GM19452 (cell line): Measurements from ENCODE around the gene NR2F1-AS1.

Source experiments
- ATAC-seq: cut with Tn5 transposase; IDR thresholded peaks from one replicate; pipeline ENCODE4 v1.9.1; 2021; ENCODE audit not compliant: unreplicated experiment

NR2F1-AS1 gene

DNA sequence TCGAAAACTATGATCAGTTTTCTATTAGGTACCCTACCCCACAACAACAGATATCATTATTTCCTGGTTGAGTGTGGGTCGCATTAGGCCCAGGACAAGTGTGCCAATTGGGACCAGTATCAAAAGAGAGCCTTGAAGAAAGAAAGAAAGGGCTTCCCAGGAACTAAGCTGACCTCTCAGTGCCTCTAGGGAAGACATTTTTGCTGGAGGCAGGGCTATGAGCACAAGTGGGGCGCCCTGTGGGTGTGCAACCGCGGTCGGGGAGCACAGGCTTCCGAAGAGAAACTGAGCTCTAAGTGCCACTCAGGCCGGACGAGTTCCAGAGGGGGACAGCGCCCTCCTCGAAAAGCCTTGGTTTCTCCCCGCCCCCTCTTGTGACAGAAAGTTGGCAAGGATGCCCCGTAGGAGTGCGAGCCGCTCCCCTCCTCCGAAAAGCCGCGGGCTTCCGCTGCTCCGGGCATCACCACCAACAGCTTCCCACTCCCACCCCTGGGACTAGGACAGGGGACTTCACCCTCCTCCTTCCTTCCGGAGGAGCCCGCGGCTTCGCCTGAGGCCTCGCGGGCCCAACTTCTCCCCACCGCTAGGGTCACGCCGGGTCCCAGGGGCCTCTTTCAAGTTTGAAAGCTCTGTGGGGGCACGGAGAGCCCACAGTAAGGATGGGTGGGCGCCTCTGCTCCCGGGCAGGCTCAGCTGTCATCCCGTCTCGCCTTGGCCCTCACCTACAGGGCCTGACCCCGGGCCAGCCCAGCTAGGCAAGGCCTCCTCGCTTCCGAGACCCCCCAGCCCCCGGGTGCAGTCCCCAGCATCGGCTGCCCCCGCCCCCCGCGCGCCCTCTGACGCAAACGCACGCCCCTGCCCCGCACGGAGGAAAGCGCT is 2.0 kb downstream of the NR2F1-AS1 start:
- ATAC-seq: no peak

DNA sequence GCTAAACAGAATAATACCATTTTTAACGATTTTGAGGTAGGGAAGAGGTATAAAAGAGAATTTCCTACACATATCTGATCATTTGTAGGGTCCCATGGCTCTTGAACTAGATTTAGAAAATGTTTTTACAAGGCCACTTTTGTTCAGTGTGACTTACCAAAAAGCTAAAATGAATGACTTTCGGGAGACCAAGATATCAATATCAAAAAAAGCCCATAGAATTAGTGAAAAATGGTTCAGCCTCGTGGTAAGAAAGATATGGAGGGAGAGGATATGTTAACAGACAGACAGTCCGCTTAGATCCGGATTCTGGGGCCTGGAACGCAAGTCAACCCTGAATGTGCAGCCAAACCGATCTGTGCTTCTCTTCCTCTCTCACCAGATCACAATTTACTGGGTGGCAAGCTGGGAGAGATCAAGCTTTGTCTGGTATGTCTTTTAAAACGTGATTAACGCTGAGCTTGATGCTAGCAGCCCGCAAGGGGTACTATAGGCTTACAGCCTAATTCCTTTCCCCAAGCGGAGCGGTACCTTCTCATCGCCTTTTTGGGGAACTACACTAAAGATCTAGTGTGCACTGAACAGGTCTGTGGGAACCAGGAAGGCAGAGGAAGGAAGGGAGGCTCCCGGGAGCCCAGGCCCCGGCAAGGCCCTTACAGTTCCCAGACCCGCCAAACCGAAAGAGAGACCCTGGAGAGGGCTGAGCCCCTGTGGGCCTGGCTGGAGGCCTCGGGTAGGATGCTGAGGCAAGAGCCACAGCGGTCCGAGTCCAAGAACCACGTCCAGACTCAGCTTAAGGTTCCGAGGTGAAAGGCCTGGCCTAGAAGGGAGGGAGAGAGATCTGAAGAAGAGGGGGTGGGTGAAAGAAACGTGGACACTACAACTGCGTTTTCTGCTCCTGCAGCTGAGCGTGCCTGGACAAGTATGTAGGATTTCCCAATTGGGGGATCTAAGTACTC is 2.9 kb downstream of the NR2F1-AS1 start:
- no peak for ATAC-seq

DNA sequence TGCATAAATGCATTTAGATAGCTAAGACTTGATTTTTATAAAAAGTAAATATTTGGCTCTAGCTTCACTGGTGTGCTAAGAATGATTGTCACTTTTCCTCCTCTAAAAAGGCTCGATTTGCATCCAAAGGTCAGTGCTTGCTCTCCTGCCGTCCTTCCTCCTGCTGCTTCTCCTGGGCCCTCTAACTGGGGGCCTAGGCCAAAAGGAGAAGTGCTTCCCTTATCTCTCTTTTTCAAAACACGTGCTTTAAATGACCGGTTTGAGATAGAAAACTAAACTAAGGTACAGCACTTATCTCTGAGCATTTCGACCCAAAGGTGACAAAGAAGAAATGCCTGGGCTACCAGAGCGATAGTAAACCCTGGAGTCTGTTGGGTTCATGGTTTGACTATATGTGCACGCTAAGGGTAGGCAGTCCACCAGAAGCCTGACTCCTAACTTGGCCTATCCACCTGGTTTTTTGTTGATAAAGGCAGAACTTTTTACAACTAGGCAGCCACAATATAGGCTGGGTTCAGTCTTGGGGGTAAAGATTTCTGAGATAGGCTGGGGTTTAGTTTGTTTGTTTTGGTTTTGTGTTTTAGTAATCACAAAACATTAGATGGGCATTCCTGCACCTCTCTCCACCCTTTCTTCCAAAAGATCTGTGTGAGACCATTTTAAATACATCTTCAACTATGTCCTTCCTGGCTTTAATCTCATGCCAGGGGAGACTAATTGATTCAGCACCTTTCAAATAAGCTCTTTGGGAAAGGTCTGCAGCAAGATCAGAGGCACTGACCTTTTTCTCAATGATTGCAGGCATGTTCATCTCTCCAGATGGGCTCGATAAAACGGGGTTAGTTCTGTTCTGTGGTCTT is 3.8 kb downstream of the NR2F1-AS1 start:
- ATAC-seq: no peak

DNA sequence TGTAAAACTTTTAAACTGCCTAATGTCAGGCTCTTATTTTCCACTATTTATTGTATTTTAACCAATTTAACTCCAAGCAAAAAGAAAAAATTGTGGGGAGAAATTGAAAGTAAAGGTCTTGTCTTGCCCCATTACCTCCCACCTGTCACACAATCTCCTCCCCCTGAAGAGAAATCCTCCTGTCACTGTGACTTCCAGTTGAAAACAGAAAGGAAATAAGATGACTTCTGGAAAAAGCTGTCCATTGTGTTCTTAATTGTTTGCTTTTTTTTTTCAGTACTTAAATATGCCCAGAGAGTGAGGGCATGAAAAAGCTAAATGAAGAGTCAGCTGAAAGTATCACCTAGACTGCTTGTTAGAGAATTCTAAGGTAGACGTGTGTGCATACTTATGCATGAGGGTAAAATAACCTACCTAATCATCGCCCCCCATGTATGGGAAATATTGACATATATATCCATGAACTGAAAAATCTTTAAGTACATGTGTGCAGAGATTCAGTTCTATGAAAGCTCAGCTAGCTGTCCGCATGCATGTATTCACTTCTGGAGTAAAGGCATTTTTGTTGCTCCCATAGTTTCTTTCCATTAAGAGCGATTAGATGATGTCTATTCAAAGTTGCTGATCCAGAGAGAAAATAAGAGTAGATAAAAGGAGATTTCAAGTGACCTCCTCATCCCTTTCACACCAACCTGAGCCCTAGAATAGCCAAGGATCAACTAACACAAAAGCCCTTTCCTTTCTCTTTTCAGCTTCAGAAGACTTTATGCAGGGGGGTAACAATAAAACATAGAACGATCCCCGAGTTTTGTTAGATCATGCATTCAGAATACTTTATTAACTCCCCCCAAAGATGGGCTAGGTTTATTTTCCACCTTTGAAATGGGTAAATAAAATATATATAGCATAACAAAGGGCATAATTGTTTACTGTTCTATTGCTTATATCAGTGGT is 5.3 kb downstream of the NR2F1-AS1 start:
- ATAC-seq: no peak

DNA sequence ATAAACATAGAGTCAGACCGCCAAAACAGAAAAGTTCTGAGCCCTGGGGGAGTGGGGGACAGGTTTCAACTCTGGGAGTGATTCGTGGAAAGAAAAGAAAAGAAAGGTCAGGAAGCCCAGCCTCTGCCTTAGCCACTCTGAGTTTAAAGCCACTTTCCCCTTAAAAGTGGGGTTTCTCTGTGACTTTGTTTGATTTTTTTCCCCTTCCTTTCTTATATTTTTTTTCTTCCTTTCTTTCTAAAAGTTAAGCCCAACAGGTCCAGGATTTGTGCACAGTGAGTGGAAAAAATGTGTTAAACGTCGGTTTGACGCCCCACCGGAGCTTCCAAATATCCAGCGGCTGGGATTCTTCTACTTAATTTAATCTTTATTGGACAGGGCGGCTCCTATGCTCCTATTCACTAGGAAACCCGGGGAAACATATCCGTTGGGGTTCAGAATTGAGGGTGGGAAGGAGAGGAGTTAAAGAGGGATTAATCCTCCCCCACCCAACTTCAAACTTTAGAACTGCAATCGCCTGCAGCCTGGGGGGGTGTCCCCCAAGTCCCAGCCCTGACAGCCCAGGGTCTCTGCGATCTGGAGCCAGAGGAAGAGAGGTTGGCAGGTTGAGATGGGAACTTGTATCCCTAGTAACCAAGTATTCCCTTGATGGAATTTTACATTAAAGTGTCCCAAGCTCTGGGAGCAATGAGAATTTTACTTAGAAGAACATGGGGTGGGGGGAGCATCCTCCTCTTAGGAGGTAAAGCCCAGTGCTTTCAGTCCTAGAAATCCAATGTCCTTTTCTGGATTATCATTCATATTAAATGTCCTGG is 6.3 kb downstream of the NR2F1-AS1 start:
- ATAC-seq: no peak

DNA sequence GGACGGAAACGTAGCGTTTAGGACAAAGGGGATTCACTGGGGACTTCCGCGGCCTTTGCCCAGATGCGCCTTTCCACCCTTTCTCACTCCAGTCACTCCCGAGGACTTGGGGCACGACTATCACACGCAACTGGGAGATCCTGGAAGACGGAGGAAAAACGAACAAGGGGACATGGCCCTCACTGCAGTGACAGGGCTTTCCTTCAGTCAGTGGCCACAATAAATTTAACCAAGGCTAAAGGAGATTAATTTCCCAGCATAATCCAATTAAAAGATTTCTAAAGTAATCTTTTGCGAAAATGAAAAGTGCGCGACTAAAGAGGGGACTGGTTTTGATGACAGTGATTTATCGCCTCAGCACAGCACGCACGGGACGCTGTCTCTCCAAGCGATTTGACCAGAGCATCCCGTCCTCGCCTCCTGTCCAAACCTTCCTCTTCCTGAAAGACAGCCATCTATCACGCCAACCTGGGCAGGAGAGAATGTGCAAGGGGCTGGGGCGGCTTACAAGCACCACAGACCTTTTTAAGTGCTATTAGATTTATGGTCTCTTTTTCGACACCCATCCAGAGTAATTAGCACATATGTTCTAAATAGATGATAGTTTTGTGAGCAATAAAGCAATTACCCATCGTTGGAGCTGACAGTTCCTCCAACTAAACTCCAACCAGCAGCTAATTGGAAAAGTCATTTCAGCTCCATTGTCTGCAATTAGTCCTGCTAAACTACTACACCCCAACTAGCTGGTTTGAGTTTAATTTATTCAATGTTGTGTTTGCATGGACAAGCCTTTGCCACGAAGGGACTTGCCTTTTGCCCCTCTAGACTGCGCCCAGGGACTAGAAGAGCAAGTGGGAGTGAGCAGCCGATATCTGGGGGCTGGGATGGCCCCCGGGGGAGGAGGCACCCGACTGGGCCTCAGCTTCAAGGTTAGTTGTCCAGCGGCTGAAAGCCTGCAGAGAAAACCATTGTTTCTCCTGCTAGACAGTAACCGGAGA is 7.4 kb downstream of the NR2F1-AS1 start:
- ATAC-seq: no peak

DNA sequence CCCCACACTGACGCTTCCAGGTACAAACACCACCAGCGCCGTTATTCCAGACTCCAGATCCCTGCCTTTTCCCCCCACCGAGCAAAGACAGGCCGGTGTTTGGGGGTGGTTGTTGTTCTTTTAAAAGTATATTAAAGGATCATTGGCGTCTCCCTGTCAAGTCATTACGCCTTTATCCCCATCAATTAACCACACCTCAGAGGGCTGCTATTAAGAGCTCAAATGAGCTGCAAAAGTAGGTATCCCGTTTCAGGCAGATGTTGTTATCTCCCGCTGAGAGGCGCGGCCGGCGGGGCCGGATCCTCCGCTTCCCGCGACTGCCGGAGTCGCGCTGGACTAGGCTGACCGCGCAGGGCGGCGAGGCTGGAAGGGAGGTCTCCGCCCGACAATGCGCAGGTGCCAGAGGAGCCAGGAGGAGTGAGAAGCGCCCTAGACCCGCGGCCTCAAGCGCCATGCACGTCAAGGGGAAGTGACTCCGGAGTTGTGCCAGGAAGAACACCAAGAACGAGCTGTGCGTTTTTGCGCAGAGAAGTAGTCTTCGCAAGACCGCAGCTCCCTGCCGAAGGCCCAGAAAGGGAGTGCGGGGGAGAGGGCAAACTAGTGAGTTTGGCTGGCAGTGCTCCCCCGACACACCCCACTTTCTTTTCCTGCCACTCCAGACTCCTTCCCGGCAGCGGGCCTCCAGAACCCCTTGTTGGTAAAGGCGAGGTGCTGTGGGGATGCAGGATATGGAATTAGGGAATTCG is 8.2 kb downstream of the NR2F1-AS1 start:
- ATAC-seq: no peak

DNA sequence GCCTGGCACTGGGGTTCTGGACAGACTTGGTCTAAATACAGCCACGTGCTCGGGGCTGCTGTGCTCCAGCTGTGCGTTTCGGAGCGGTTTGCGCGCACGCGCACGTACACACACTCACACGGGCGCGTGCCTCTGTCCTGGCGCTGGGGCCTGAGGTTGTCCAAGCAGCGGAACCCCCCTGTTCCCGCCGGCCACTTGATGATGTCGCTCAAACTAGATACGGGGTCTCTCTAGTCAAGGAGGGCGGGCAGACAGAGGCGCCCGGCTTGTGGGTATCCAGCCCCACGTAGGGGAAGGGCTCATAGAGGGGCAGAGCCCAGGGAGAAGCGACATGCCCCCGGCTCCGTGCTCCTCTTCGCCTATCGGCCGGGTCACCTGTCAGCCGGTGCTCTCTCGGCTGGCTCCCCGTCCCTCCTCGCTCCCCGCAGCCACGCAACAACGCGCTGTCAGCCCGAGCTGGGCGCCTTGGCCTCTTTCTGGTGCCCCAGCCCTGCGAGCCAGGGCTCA is 8.9 kb downstream of the NR2F1-AS1 start:
- no peak for ATAC-seq

DNA sequence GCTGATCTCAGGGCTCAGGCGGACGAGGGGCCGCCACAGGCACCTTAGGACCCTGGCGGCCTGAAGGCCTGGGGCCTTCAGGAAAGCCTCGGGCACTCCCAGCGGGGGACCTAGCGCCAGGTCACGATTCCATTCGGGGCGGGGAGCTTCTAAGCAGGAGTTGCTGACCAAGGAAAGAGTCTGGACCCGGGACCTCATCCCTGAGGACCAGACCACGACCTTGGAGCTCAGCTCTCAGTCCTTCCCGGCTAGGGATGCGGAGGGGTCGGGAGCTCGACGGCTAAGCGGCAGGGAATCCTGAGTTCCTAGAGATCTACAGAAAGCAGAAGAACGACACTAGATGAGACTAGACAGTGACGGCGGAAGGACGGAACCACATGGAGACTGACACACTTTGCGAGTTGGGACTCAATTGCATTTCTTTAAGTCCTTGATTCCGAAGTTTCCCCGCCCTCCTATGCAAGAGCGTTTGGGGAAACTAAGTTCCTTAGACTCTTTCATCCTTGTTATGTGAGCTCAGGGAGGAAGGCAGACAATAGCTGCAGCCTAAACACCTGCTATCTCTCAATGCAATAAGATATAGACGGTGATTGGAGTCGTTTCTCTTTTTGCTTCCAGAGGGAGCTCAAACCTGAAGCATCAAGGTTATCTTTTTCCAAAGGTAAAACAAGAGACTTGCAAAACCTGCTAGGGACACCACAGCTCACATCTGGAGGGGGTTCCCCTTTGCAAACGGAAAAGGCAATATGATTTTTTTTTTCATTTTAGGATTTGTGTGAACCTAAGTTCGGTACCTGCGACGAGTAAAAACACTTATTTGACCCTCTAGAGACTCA is 9.7 kb downstream of the NR2F1-AS1 start:
- ATAC-seq: no peak

DNA sequence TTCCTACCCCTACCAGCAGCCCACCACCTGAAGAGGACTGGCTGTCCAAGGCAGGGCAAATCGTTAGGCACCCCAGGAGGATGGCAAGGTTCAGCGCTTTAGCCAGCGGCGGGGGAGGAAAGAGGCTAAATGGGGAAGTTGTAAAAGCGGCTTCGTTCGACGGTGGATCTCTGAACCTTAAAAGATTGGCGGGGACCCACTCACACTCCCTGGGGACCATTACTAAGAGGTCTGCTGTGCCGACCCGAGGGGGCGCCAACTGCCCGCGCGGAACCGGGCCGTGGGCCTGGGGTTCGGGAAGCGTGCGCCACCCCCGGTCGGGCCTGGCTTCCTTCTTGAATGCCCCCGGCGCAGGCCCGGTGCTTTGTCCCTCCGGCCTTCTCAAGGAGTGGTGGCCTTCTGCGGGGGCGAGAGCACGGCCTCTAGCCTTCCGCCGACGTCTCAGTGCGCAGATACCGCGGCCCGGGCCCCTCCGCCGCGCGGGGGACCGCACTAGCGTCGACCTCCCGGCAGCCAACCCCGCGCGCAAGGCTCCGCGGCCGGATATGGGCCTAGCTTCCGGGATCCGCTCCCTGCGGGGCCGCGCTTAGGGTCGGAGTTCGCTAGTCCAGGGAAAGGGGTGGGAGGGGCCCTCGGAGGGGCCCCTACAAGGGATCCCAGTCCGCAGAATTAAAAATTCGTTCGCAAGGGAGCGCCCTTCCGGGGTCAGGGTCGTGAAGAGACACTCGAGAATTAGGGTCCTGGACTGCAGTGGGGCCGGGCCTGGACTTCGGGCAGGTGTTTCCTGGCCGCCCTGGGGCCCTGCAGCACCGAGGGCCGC is 10.5 kb downstream of the NR2F1-AS1 start:
- ATAC-seq: no peak

DNA sequence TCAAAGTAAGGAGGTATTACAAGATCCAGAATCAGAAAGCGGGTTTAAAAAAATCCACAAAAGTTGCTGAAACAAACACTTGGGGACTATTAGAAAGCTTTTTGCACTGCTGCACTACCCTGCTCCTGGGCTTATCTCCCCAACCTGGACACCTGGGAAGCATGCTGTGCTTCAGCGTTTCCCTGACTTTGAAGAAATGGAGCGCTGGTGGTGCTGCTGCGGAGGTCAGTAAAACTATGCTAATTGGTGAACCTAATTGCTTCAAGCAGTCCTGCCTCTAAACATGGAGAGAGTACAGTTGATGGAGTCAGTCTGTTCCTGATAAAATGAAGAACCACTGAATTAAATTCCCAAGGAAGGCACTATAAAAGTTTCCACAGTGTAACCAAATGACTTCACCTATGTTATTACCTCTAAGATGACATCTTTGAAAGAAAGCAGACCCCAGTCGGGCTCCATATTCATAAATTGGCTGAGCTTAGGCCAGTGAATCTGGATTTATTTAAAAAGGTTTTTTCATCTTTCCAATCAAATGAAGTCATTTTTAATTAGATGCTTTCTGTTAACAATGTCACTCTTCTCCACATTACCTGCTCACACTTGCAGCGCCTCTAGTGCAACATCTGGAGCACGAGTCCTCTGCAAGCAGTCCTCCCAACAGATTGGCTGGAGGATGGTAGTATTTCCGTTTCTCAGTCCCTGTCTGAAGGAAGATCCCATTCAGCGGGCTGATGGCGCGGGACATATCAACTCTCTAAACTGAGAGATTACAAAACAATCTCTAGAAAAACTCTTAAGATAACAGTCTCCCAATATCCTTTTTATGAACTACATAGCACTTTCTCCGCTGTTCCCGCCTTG is 11.5 kb downstream of the NR2F1-AS1 start:
- no peak for ATAC-seq

DNA sequence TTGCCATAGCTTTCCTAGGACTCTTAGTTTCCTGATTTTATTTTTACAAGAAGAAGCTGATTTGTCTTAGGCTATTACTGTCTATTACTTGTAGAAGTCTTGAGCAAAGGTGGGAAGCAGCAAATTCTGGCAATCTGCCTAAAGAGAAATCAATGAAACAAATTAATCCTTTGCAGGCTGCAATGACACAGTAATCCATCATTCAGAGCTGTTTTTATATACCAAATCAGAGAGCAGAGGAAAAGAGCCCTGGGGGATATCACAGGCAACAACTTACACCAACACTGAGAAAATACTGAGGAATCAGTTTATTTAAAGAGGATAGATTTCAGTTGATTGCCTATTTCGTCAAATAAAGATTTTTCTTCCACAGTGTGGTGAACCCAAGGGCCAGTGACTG is 13.6 kb downstream of the NR2F1-AS1 start:
- no peak for ATAC-seq

DNA sequence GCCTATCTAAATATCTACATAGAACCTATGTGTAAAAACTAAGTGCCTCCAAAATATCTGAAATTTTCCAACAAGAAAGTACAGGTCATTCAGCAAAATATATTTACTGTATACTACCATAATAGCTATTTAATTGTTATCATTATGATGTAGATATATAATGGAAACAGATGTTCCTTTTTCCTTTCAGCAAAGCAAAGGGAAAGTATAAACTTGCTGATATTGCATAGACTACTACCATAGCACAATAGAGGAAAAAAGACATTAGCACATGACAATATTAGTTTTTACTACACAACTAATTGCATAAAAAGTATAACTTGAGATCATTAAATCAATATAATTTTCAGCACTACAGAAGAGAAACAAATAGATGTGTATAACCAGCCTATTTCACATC is 14.9 kb downstream of the NR2F1-AS1 start:
- no peak for ATAC-seq

DNA sequence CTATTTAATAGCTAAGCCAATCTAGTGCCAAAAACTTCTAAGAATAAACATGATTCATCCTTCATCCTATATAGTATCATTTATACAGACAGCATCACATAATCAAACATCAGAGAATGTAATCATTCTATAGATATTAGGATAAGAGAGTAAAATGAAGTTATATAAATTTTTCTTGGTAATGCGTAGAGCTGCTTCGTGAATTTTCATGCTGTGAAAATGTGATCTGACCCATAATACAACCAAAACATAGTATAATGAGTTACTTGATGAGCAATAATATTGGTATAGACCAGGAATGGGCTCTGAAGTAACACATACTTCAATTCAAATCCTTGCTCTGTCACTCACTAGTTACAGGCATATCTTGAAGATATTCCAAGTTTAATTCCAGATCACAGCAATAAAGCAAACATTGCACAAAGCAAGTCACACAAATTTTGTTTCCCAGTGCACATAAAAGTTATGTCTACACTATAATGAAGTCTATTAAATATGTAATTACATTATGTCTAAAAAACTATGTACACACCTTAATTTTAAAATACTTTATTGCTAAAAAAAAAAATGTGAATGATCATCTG is 23.9 kb downstream of the NR2F1-AS1 start:
- no peak for ATAC-seq
